ENCODE data around the gene C1orf74. TPM values are rescaled to one million over a fixed set of nuclear protein-coding genes. Genes with fewer than 3 reads are reported as not detected.

Gene C1orf74
- total and polyA plus RNA-seq, 12 donors: 0.98 to 5.4 (median 2.2) TPM

DNA sequence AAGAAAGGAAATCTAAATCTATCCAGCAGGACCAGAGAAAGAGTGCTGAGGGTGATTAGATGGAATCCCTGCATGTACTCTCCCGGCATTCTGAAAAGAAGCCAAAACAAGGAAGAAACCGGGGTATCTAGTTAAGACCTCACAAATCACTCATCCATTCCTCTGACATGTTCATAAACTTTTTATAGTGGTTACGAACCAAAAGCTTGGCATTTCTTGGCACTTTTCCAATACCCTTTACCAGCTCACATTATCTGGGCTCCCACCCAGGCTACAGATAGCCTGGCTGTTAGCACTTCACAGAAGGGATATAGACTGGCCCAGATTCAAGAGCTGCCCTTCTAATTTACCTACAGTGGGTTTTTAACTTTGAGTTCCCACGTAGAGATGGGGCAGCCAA lies 1.8 kb upstream of the C1orf74 start:
- Histone ChIP-seq H3K27ac (no peak overlapping the region), H3K9me3 (replicated peaks in 1 of 3) (no peaks in the 10 kb centered on the region), H3K4me1 (replicated peaks in 1 of 2) (peaks cover 7 to 31% of the 10 kb centered on the region in 2 donors), H3K36me3 (replicated peaks in 1 of 2) (peaks cover 0 to 10% of the 10 kb centered on the region in 2 donors), H3K4me3 (no peak overlapping the region), H3K27me3 (no peaks in the 10 kb centered on the region)
- intact Hi-C loops (cut with DNase I): no loop called here
- 48 to 94% (median 76%) methylated on average over 4 of the region's 4 CpGs for WGBS, 4 donors
- TF ChIP-seq POLR2A (IDR thresholded peaks at IDR 0.05): no peak
- no peak for TF ChIP-seq CTCF (IDR thresholded peaks at IDR 0.05)
- no peak for DNase-seq

GRCh38 chr1:209785592-209785991 lies 1.2 kb upstream of the C1orf74 start:
- intact Hi-C loops (cut with DNase I): no loop called here
- no peak overlapping the region for H3K27ac ChIP-seq

DNA sequence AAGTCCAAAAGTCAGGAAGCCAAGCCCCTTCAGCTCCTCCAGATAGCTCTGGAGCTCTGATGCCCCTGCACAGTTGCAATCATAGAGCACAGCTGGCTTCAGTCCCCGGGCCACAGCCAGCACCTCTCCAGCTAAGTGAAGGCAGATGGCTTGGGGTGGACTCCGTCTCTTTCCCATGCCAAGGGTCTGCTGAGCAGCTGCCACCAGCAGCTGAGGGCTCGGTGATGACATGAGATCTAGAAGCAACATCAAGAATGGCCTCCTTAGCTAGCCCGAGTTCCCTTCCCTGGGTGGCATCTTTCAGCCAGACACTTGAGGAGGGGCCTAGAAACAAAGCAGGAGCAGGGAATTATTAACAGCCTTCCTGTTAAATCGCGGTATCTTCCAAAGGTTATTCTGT lies 973 bp downstream of the C1orf74 start:
- peak overlapping the region in 1 of 4 donors; percentile 67 for H3K4me3 ChIP-seq
- peaks cover 0 to 2% of the 10 kb centered on the region in 2 donors for H3K36me3 ChIP-seq (replicated peaks in 1 of 2)
- H3K27ac ChIP-seq: no peak overlapping the region
- intact Hi-C loops (cut with DNase I): no loop called here
- H3K27me3 ChIP-seq: no peaks in the 10 kb centered on the region
- H3K4me1 ChIP-seq (replicated peaks in 1 of 2): peaks cover 7 to 28% of the 10 kb centered on the region in 2 donors
- 56 to 77% (median 68%) methylated on average over 4 to 6 of the region's 6 CpGs for WGBS, 4 donors
- DNase-seq: no peak
- H3K9me3 ChIP-seq (replicated peaks in 1 of 3): no peaks in the 10 kb centered on the region
- TF ChIP-seq CTCF (IDR thresholded peaks at IDR 0.05): no peak
- no peak for TF ChIP-seq POLR2A (IDR thresholded peaks at IDR 0.05)

More at GRCh38 chr1:209785592-209785991, 1.2 kb upstream of the C1orf74 start:
- peaks cover 7 to 31% of the 10 kb centered on the region in 2 donors for H3K4me1 ChIP-seq (replicated peaks in 1 of 2)
- WGBS, 4 donors: 95 to 100% (median 97%) methylated on average over 4 of the region's 4 CpGs
- H3K36me3 ChIP-seq (replicated peaks in 1 of 2): peaks cover 0 to 10% of the 10 kb centered on the region in 2 donors
- no peak for DNase-seq
- H3K9me3 ChIP-seq (replicated peaks in 1 of 3): no peaks in the 10 kb centered on the region
- TF ChIP-seq POLR2A (IDR thresholded peaks at IDR 0.05) (no peak), CTCF (IDR thresholded peaks at IDR 0.05) (no peak)
- no peaks in the 10 kb centered on the region for H3K27me3 ChIP-seq
- H3K4me3 ChIP-seq: no peak overlapping the region

- Histone ChIP-seq H3K27ac (no peak overlapping the region), H3K4me1 (replicated peaks in 1 of 2) (peaks cover 0 to 10% of the 10 kb centered on the region in 2 donors), H3K36me3 (replicated peaks in 1 of 2) (no peaks in the 10 kb centered on the region), H3K4me3 (no peak overlapping the region), H3K27me3 (no peaks in the 10 kb centered on the region), H3K9me3 (replicated peaks in 1 of 3) (no peaks in the 10 kb centered on the region)
- TF ChIP-seq CTCF (IDR thresholded peaks at IDR 0.05) (no peak), POLR2A (IDR thresholded peaks at IDR 0.05) (no peak)
- no peak for DNase-seq
- 83 to 96% (median 91%) methylated on average over 4 of the region's 4 CpGs for WGBS, 4 donors
- intact Hi-C loops (cut with DNase I): no loop called here
Measured at GRCh38 chr1:209780268-209780667, 4.1 kb downstream of the C1orf74 start.
